ENCODE data around the gene GALNT2.

DNA sequence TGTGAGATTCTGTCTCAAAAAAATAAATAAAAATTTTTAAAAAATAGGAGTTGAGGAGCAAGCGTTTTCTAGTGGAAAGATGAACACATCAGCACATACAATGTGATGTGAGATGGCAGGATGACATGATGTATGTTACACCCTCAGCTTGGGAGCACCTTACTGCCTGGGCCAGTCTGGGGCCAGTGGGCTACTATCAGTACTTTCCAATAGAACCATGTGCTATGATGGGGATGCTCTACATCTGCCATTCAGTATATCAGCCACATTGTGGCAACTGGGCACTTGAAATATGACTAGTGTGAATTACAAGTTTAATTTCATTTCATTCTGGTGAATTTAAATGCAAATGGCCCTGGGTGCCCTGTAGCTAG is 203.1 kb downstream of the GALNT2 start:
- TF ChIP-seq, protein P1, sequence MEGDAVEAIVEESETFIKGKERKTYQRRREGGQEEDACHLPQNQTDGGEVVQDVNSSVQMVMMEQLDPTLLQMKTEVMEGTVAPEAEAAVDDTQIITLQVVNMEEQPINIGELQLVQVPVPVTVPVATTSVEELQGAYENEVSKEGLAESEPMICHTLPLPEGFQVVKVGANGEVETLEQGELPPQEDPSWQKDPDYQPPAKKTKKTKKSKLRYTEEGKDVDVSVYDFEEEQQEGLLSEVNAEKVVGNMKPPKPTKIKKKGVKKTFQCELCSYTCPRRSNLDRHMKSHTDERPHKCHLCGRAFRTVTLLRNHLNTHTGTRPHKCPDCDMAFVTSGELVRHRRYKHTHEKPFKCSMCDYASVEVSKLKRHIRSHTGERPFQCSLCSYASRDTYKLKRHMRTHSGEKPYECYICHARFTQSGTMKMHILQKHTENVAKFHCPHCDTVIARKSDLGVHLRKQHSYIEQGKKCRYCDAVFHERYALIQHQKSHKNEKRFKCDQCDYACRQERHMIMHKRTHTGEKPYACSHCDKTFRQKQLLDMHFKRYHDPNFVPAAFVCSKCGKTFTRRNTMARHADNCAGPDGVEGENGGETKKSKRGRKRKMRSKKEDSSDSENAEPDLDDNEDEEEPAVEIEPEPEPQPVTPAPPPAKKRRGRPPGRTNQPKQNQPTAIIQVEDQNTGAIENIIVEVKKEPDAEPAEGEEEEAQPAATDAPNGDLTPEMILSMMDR (IDR thresholded peaks at IDR 0.05) = no peak
- no peak for TF ChIP-seq EZH2phosphoT487 (IDR thresholded peaks at IDR 0.05; ENCODE audit: borderline replicate concordance, low read depth)
- no peak for TF ChIP-seq POLR2AphosphoS5 (IDR thresholded peaks at IDR 0.05; ENCODE audit: low read depth, low read length)
- TF ChIP-seq TAF1 (IDR thresholded peaks at IDR 0.05; ENCODE audit: borderline replicate concordance, low read depth, low read length) = no peak
- TF ChIP-seq, protein P2, sequence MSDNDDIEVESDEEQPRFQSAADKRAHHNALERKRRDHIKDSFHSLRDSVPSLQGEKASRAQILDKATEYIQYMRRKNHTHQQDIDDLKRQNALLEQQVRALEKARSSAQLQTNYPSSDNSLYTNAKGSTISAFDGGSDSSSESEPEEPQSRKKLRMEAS (IDR thresholded peaks at IDR 0.05; ENCODE audit: low read depth) = no peak
- TF ChIP-seq, protein P3, sequence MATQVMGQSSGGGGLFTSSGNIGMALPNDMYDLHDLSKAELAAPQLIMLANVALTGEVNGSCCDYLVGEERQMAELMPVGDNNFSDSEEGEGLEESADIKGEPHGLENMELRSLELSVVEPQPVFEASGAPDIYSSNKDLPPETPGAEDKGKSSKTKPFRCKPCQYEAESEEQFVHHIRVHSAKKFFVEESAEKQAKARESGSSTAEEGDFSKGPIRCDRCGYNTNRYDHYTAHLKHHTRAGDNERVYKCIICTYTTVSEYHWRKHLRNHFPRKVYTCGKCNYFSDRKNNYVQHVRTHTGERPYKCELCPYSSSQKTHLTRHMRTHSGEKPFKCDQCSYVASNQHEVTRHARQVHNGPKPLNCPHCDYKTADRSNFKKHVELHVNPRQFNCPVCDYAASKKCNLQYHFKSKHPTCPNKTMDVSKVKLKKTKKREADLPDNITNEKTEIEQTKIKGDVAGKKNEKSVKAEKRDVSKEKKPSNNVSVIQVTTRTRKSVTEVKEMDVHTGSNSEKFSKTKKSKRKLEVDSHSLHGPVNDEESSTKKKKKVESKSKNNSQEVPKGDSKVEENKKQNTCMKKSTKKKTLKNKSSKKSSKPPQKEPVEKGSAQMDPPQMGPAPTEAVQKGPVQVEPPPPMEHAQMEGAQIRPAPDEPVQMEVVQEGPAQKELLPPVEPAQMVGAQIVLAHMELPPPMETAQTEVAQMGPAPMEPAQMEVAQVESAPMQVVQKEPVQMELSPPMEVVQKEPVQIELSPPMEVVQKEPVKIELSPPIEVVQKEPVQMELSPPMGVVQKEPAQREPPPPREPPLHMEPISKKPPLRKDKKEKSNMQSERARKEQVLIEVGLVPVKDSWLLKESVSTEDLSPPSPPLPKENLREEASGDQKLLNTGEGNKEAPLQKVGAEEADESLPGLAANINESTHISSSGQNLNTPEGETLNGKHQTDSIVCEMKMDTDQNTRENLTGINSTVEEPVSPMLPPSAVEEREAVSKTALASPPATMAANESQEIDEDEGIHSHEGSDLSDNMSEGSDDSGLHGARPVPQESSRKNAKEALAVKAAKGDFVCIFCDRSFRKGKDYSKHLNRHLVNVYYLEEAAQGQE (IDR thresholded peaks at IDR 0.05; ENCODE audit: low read depth, low read length) = no peak
